Measurements from ENCODE around the gene PAX5. TPM values are rescaled to one million over a fixed set of nuclear protein-coding genes. Genes with fewer than 3 reads are reported as not detected.

PAX5 gene
- total RNA-seq, 2 experiments from 2014 or later, result 62.5 to 141 TPM

GRCh38 chr9:37034938-37035647 lies 1.0 kb upstream of the PAX5 start:
- no TSS peak for BruUV-seq (replicated peaks)
- Histone ChIP-seq H3K9me3 (ENCODE audit: low read length) (no peaks in the 10 kb centered on the region), H3K27ac (ENCODE audit: low read depth, low read length, poor library complexity, severe bottlenecking) (peak overlapping the region; percentile 95), H3K36me3 (ENCODE audit: insufficient read depth, low read length) (peaks cover 18% of the 10 kb centered on the region), H3K79me2 (ENCODE audit: insufficient read depth, low read depth, low read length) (peaks cover 61% of the 10 kb centered on the region), H4K20me1 (ENCODE audit: insufficient read depth, low read length) (peaks cover 10% of the 10 kb centered on the region; the same call in 1 of the 2 replicates), H3K9me2 (ENCODE audit: insufficient read depth, low read length) (no peaks in the 10 kb centered on the region), H3K4me3 (ENCODE audit: low read depth, low read length, poor library complexity, severe bottlenecking) (peak overlapping the region; percentile 88), H3K4me1 (ENCODE audit: insufficient read depth, low read length, poor library complexity, severe bottlenecking) (peaks cover 62% of the 10 kb centered on the region), H3K4me2 (ENCODE audit: low read length) (peak overlapping the region; percentile 81), H2AFZ (ENCODE audit: low read length) (peak overlapping the region; percentile 30; the same call in 1 of the 2 replicates)
- ChIA-PET CTCF (ENCODE audit: unreplicated experiment) (interaction anchor here (1.0 kb wide), 1 partner anchor 31 kb away, joined by 3 read pairs; no protein-coding TSS in a partner anchor), POLR2A (interaction anchor here (0.8 to 7.6 kb wide), 9 partner anchors 45 to 295 kb away, joined by 3 to 119 read pairs (median 5); no protein-coding TSS in a partner anchor)
- DNase-seq (ENCODE audit: low spot score), result no peak
- intact Hi-C loops (cut with micrococcal nuclease; ENCODE audit: unreplicated experiment), result loop anchor here (1.0 to 5.0 kb wide), 7 partner anchors 107 to 376 kb away; no protein-coding TSS in a partner anchor
- no peak for TF ChIP-seq EZH2phosphoT487 (IDR thresholded peaks at IDR 0.05; ENCODE audit: borderline replicate concordance, low read depth, low read length)
- TF ChIP-seq, protein P1, sequence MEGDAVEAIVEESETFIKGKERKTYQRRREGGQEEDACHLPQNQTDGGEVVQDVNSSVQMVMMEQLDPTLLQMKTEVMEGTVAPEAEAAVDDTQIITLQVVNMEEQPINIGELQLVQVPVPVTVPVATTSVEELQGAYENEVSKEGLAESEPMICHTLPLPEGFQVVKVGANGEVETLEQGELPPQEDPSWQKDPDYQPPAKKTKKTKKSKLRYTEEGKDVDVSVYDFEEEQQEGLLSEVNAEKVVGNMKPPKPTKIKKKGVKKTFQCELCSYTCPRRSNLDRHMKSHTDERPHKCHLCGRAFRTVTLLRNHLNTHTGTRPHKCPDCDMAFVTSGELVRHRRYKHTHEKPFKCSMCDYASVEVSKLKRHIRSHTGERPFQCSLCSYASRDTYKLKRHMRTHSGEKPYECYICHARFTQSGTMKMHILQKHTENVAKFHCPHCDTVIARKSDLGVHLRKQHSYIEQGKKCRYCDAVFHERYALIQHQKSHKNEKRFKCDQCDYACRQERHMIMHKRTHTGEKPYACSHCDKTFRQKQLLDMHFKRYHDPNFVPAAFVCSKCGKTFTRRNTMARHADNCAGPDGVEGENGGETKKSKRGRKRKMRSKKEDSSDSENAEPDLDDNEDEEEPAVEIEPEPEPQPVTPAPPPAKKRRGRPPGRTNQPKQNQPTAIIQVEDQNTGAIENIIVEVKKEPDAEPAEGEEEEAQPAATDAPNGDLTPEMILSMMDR (conservative IDR thresholded peaks at IDR 0.05; ENCODE audit: low read length), result peak; percentile 41; the same call in 1 of the 2 replicates

- BruUV-seq (replicated peaks), result no TSS peak
- H3K4me3 ChIP-seq (ENCODE audit: low read depth, low read length, poor library complexity, severe bottlenecking), result peak overlapping the region; percentile 88
- peaks cover 10% of the 10 kb centered on the region; the same call in 1 of the 2 replicates for H4K20me1 ChIP-seq (ENCODE audit: insufficient read depth, low read length)
- peak overlapping the region; percentile 95 for H3K27ac ChIP-seq (ENCODE audit: low read depth, low read length, poor library complexity, severe bottlenecking)
- H3K4me2 ChIP-seq (ENCODE audit: low read length), result peak overlapping the region; percentile 81
- intact Hi-C loops (cut with micrococcal nuclease; ENCODE audit: unreplicated experiment), result loop anchor here (1.0 to 5.0 kb wide), 7 partner anchors 108 to 376 kb away; no protein-coding TSS in a partner anchor
- DNase-seq (ENCODE audit: low spot score), result peak; percentile 89
- peaks cover 24% of the 10 kb centered on the region for H3K36me3 ChIP-seq (ENCODE audit: insufficient read depth, low read length)
- H2AFZ ChIP-seq (ENCODE audit: low read length), result peak overlapping the region; percentile 30; the same call in 1 of the 2 replicates
- peaks cover 62% of the 10 kb centered on the region for H3K4me1 ChIP-seq (ENCODE audit: insufficient read depth, low read length, poor library complexity, severe bottlenecking)
- no peaks in the 10 kb centered on the region for H3K9me3 ChIP-seq (ENCODE audit: low read length)
- peaks cover 64% of the 10 kb centered on the region for H3K79me2 ChIP-seq (ENCODE audit: insufficient read depth, low read depth, low read length)
- TF ChIP-seq, protein P1 (conservative IDR thresholded peaks at IDR 0.05; ENCODE audit: low read length), result peak; percentile 92
- TF ChIP-seq EZH2phosphoT487 (IDR thresholded peaks at IDR 0.05; ENCODE audit: borderline replicate concordance, low read depth, low read length), result no peak
- ChIA-PET CTCF (ENCODE audit: unreplicated experiment) (interaction anchor here (0.5 to 1.0 kb wide), 2 partner anchors 30 to 172 kb away, joined by 3 read pairs; no protein-coding TSS in a partner anchor), POLR2A (interaction anchor here (0.6 to 7.6 kb wide), 22 partner anchors 28 to 376 kb away, joined by 3 to 119 read pairs (median 5); no protein-coding TSS in a partner anchor)
- no peaks in the 10 kb centered on the region for H3K9me2 ChIP-seq (ENCODE audit: insufficient read depth, low read length)
These were observed 353 bp upstream of the PAX5 start for GRCh38 chr9:37034305-37034937.
